Liver (tissue), 3 donors: Measurements from ENCODE around the gene KPRP.

Experiments used
- SP1 ChIP-seq: IDR thresholded peaks from 2 replicates; pipeline ENCODE4 v1.6.1; 2018; ENCODE audit warnings: antibody characterized with exemption, mild to moderate bottlenecking
- TF ChIP-seq, protein P1 (sequence below): fragments of 150-350 bp; IDR thresholded peaks from 2 replicates; pipeline ENCODE4 v1.5.1; 2017; ENCODE audit warnings: improper control_type of control experiment, low read depth, low read length; ENCODE audit not compliant: missing input control
- TF ChIP-seq, protein P2 (sequence below): IDR thresholded peaks from 2 replicates; pipeline ENCODE4 v1.6.1; 2016; ENCODE audit warnings: antibody characterized with exemption
- donor health status: healthy.
- donor health status: healthy.

DNA sequence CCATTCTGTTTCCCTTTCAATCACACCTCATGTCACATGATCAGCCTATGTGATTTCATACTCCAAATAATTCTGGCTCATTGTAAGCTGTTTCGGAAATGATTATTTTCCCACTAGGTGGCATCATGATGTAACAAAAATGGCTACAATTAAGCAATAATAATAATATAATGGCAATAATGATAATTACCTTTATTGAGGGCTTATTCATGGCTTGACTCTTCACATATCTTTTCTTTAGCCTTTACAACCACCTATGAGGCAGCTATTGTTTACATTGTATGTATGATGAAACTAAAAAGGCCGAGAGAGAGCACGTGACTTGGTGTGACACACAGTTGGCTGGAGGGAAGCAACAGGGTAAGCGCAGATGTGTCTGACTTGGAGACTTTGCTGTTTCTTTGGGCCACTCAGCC, 12.5 kb upstream of the KPRP start:
- TF ChIP-seq, protein P1, sequence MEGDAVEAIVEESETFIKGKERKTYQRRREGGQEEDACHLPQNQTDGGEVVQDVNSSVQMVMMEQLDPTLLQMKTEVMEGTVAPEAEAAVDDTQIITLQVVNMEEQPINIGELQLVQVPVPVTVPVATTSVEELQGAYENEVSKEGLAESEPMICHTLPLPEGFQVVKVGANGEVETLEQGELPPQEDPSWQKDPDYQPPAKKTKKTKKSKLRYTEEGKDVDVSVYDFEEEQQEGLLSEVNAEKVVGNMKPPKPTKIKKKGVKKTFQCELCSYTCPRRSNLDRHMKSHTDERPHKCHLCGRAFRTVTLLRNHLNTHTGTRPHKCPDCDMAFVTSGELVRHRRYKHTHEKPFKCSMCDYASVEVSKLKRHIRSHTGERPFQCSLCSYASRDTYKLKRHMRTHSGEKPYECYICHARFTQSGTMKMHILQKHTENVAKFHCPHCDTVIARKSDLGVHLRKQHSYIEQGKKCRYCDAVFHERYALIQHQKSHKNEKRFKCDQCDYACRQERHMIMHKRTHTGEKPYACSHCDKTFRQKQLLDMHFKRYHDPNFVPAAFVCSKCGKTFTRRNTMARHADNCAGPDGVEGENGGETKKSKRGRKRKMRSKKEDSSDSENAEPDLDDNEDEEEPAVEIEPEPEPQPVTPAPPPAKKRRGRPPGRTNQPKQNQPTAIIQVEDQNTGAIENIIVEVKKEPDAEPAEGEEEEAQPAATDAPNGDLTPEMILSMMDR: no peak
- TF ChIP-seq, protein P2, sequence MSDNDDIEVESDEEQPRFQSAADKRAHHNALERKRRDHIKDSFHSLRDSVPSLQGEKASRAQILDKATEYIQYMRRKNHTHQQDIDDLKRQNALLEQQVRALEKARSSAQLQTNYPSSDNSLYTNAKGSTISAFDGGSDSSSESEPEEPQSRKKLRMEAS: no peak
- TF ChIP-seq SP1: no peak
